ENCODE measurements around the gene COL5A2.

DNA sequence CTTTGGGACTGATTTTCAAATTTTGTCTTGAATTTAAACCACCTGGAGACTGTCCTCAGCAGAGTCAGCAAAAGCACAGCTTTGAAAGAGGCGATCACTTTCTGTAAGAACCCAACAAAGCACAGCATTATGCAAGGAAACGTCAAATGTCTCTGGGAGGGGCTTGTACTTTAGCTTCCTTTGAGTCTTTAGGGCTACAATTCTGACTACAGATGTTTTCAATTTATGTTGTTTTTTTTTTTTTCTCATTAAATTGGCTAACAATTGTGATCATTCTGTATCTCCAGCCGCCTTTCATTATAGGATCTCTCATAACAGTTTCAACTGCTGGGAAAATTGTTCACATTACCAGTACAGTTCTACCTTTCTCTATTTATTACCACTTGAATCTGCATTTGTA is 157.1 kb downstream of the COL5A2 start:
- TF ChIP-seq, protein P1, sequence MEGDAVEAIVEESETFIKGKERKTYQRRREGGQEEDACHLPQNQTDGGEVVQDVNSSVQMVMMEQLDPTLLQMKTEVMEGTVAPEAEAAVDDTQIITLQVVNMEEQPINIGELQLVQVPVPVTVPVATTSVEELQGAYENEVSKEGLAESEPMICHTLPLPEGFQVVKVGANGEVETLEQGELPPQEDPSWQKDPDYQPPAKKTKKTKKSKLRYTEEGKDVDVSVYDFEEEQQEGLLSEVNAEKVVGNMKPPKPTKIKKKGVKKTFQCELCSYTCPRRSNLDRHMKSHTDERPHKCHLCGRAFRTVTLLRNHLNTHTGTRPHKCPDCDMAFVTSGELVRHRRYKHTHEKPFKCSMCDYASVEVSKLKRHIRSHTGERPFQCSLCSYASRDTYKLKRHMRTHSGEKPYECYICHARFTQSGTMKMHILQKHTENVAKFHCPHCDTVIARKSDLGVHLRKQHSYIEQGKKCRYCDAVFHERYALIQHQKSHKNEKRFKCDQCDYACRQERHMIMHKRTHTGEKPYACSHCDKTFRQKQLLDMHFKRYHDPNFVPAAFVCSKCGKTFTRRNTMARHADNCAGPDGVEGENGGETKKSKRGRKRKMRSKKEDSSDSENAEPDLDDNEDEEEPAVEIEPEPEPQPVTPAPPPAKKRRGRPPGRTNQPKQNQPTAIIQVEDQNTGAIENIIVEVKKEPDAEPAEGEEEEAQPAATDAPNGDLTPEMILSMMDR (conservative IDR thresholded peaks at IDR 0.05): no peak
- no peak for TF ChIP-seq ZFX (IDR thresholded peaks at IDR 0.05)
